Subcutaneous abdominal adipose tissue (tissue), 5 donors: ENCODE data around the gene DUSP23.

Experiments used
- H3K27ac ChIP-seq: one replicate; pipeline ENCODE4 v1.7.0; 2013; ENCODE audit warnings: low read depth, mild to moderate bottlenecking, inconsistent platforms, low read length, moderate library complexity
- H3K27me3 ChIP-seq, 5 donors: one replicate each; pipeline ENCODE4 v1.7.0; 2013; ENCODE audit warnings: low read length in 5 of 5, inconsistent platforms in 1 of 5; ENCODE audit not compliant: control insufficient read depth in 5 of 5, insufficient read depth in 4 of 5
- H3K36me3 ChIP-seq, 5 donors: one replicate each; pipeline ENCODE4 v1.7.0; 2013; ENCODE audit warnings: low read length in 5 of 5; ENCODE audit not compliant: control insufficient read depth in 5 of 5, insufficient read depth in 5 of 5
- H3K4me1 ChIP-seq, 5 donors: one replicate each; pipeline ENCODE4 v1.7.0; 2013; ENCODE audit warnings: low read length in 5 of 5, mild to moderate bottlenecking in 3 of 5, moderate library complexity in 1 of 5; ENCODE audit not compliant: control insufficient read depth in 5 of 5, insufficient read depth in 5 of 5
- H3K4me3 ChIP-seq, 5 donors: one replicate each; pipeline ENCODE4 v1.7.0; 2013; ENCODE audit warnings: low read length in 5 of 5, low read depth in 1 of 5
- H3K9ac ChIP-seq, 5 donors: one replicate each; pipeline ENCODE4 v1.7.0; 2013; ENCODE audit warnings: low read length in 5 of 5, mild to moderate bottlenecking in 4 of 5, moderate library complexity in 3 of 5
- H3K9me3 ChIP-seq, 5 donors: one replicate each; pipeline ENCODE4 v1.7.0; 2013; ENCODE audit warnings: low read length in 5 of 5; ENCODE audit not compliant: control insufficient read depth in 5 of 5
- donor health status: healthy.
- donor health status: healthy.
- donor health status: healthy.
- donor health status: healthy.
- donor health status: healthy.

The DUSP23 gene

GRCh38 chr1:159781992-159782391 lies 1.2 kb downstream of the DUSP23 start:
- Histone ChIP-seq H3K4me1 (peaks cover 2 to 24% (median 16%) of the 10 kb centered on the region in 5 donors), H3K27ac (peak overlapping the region; percentile 86), H3K9me3 (no peaks in the 10 kb centered on the region), H3K27me3 (no peaks in the 10 kb centered on the region), H3K4me3 (peak overlapping the region; percentile 76 to 85 (median 79)), H3K9ac (peak overlapping the region in 1 of 5 donors; percentile 71), H3K36me3 (peaks cover 0 to 5% (median 0%) of the 10 kb centered on the region in 5 donors)

GRCh38 chr1:159783724-159784123 lies 3.0 kb downstream of the DUSP23 start:
- Histone ChIP-seq H3K9me3 (no peaks in the 10 kb centered on the region), H3K4me1 (peaks cover 2 to 23% (median 16%) of the 10 kb centered on the region in 5 donors), H3K27ac (no peak overlapping the region), H3K27me3 (no peaks in the 10 kb centered on the region), H3K36me3 (peaks cover 0 to 5% (median 0%) of the 10 kb centered on the region in 5 donors), H3K4me3 (no peak overlapping the region), H3K9ac (no peak overlapping the region)

- H3K4me1 ChIP-seq = peaks cover 0 to 11% (median 7%) of the 10 kb centered on the region in 5 donors
- H3K9ac ChIP-seq = no peak overlapping the region
- H3K27ac ChIP-seq = no peak overlapping the region
- no peaks in the 10 kb centered on the region for H3K27me3 ChIP-seq
- H3K36me3 ChIP-seq = peaks cover 0 to 5% (median 0%) of the 10 kb centered on the region in 5 donors
- H3K4me3 ChIP-seq = no peak overlapping the region
- H3K9me3 ChIP-seq = no peaks in the 10 kb centered on the region
Observed at GRCh38 chr1:159786465-159786864, 5.7 kb downstream of the DUSP23 start.

- Histone ChIP-seq H3K4me3 (no peak overlapping the region), H3K4me1 (peaks cover 0 to 6% (median 2%) of the 10 kb centered on the region in 5 donors), H3K27me3 (peaks cover 0 to 3% (median 0%) of the 10 kb centered on the region in 5 donors), H3K27ac (no peak overlapping the region), H3K9ac (no peak overlapping the region), H3K36me3 (peaks cover 0 to 5% (median 0%) of the 10 kb centered on the region in 5 donors), H3K9me3 (no peaks in the 10 kb centered on the region)
Observed at GRCh38 chr1:159786966-159787365, 6.2 kb downstream of the DUSP23 start.

GRCh38 chr1:159790237-159790917 lies 9.6 kb downstream of the DUSP23 start:
- Histone ChIP-seq H3K27ac (no peak overlapping the region), H3K27me3 (peaks cover 3 to 7% (median 5%) of the 10 kb centered on the region in 5 donors), H3K9me3 (no peaks in the 10 kb centered on the region), H3K36me3 (no peaks in the 10 kb centered on the region), H3K4me1 (peaks cover 0 to 3% (median 0%) of the 10 kb centered on the region in 5 donors), H3K4me3 (no peak overlapping the region), H3K9ac (no peak overlapping the region)

- Histone ChIP-seq H3K27me3 (peaks cover 3 to 11% (median 5%) of the 10 kb centered on the region in 5 donors), H3K36me3 (no peaks in the 10 kb centered on the region)
Observed at GRCh38 chr1:159791031-159791430, 10.3 kb downstream of the DUSP23 start.

GRCh38 chr1:159791461-159791860 lies 10.7 kb downstream of the DUSP23 start:
- Histone ChIP-seq H3K27ac (no peak overlapping the region), H3K4me3 (no peak overlapping the region), H3K36me3 (no peaks in the 10 kb centered on the region), H3K9me3 (no peaks in the 10 kb centered on the region), H3K9ac (no peak overlapping the region), H3K27me3 (peaks cover 3 to 11% (median 5%) of the 10 kb centered on the region in 5 donors), H3K4me1 (peaks cover 0 to 3% (median 0%) of the 10 kb centered on the region in 5 donors)

More at GRCh38 chr1:159791031-159791430, 10.3 kb downstream of the DUSP23 start:
- H3K4me3 ChIP-seq = no peak overlapping the region
- H3K27ac ChIP-seq = no peak overlapping the region
- H3K4me1 ChIP-seq = peaks cover 0 to 3% (median 0%) of the 10 kb centered on the region in 5 donors
- H3K9ac ChIP-seq = no peak overlapping the region
- no peaks in the 10 kb centered on the region for H3K9me3 ChIP-seq

GRCh38 chr1:159795534-159795933 lies 14.8 kb downstream of the DUSP23 start:
- H3K27me3 ChIP-seq = peaks cover 5 to 11% (median 7%) of the 10 kb centered on the region in 5 donors

GRCh38 chr1:159798893-159799292 lies 18.1 kb downstream of the DUSP23 start:
- Histone ChIP-seq H3K4me1 (peaks cover 0 to 2% (median 0%) of the 10 kb centered on the region in 5 donors), H3K27me3 (peaks cover 2 to 11% (median 5%) of the 10 kb centered on the region in 5 donors), H3K4me3 (no peak overlapping the region), H3K36me3 (no peaks in the 10 kb centered on the region), H3K27ac (no peak overlapping the region), H3K9ac (no peak overlapping the region), H3K9me3 (no peaks in the 10 kb centered on the region)

More at GRCh38 chr1:159795534-159795933, 14.8 kb downstream of the DUSP23 start:
- no peaks in the 10 kb centered on the region for H3K4me1 ChIP-seq
- no peak overlapping the region for H3K27ac ChIP-seq
- no peak overlapping the region for H3K9ac ChIP-seq
- H3K9me3 ChIP-seq = no peaks in the 10 kb centered on the region
- no peak overlapping the region for H3K4me3 ChIP-seq
- H3K36me3 ChIP-seq = no peaks in the 10 kb centered on the region

- H3K4me1 ChIP-seq = peaks cover 0 to 6% (median 0%) of the 10 kb centered on the region in 5 donors
- no peak overlapping the region for H3K27ac ChIP-seq
- H3K27me3 ChIP-seq = peaks cover 2 to 11% (median 5%) of the 10 kb centered on the region in 5 donors
- no peaks in the 10 kb centered on the region for H3K36me3 ChIP-seq
- no peak overlapping the region for H3K9ac ChIP-seq
- no peaks in the 10 kb centered on the region for H3K9me3 ChIP-seq
- H3K4me3 ChIP-seq = no peak overlapping the region
Observed at GRCh38 chr1:159799446-159799985, 18.8 kb downstream of the DUSP23 start.
